SK-N-SH treated with all-trans-retinoic acid at 6 μM for 48 hours (cell line): Measurements from ENCODE around the gene BCHE.

Source experiments
- ATAC-seq: fragments of 200-7000 bp; cut with Tn5 transposase; 3 replicates; pipeline ENCODE4 v1.9.1; 2020; ENCODE audit warnings: mild to moderate bottlenecking, moderate library complexity
- ARNTL ChIP-seq: fragments of 450-650 bp; formaldehyde crosslinking; IDR thresholded peaks from 2 replicates; pipeline ENCODE4 v1.5.0; 2020; ENCODE audit warnings: low read depth, mild to moderate bottlenecking, moderate library complexity, borderline replicate concordance
- BACH2 ChIP-seq: fragments of 250-450 bp; sonication (Bioruptor Pico); IDR thresholded peaks from 2 replicates; pipeline ENCODE4 v1.9.0; 2021; ENCODE audit warnings: mild to moderate bottlenecking, borderline replicate concordance
- CREB5 ChIP-seq: fragments of 250-450 bp; sonication (Bioruptor Pico); IDR thresholded peaks from 2 replicates; pipeline ENCODE4 v1.5.1; 2020; ENCODE audit warnings: low read depth, mild to moderate bottlenecking, moderate library complexity
- CSDC2 ChIP-seq: fragments of 250-450 bp; sonication (Bioruptor Pico); IDR thresholded peaks from 2 replicates; pipeline ENCODE4 v1.5.0; 2020; ENCODE audit warnings: mild to moderate bottlenecking, moderate library complexity
- CSRNP3 ChIP-seq: fragments of 250-450 bp; sonication (Bioruptor Pico); IDR thresholded peaks from 2 replicates; pipeline ENCODE4 v1.5.1; 2021; ENCODE audit warnings: mild to moderate bottlenecking, moderate library complexity
- ESRRG ChIP-seq: fragments of 250-450 bp; sonication (Bioruptor Pico); IDR thresholded peaks from 2 replicates; pipeline ENCODE4 v1.6.1; 2021; ENCODE audit warnings: mild to moderate bottlenecking
- GLIS3 ChIP-seq: fragments of 250-450 bp; sonication (Bioruptor Pico); IDR thresholded peaks from 2 replicates; pipeline ENCODE4 v1.5.0; 2020; ENCODE audit warnings: mild to moderate bottlenecking, moderate library complexity
- ISL1 ChIP-seq: fragments of 250-450 bp; sonication (Bioruptor Pico); IDR thresholded peaks from 2 replicates; pipeline ENCODE4 v2.1.2; 2022; ENCODE audit warnings: mild to moderate bottlenecking, moderate library complexity
- OSR1 ChIP-seq: fragments of 250-450 bp; sonication (Bioruptor Pico); IDR thresholded peaks from 2 replicates; pipeline ENCODE4 v1.8.0; 2022; ENCODE audit warnings: moderate library complexity, mild to moderate bottlenecking, inconsistent platforms
- PATZ1 ChIP-seq: fragments of 250-450 bp; sonication (Bioruptor Pico); IDR thresholded peaks from 2 replicates; pipeline ENCODE4 v1.8.0; 2020; ENCODE audit warnings: mild to moderate bottlenecking, moderate library complexity, borderline replicate concordance
- POU6F1 ChIP-seq: fragments of 250-450 bp; sonication (Bioruptor Pico); IDR thresholded peaks from 2 replicates; pipeline ENCODE4 v1.8.0; 2021; ENCODE audit warnings: low read depth, mild to moderate bottlenecking, moderate library complexity, borderline replicate concordance
- PPARA ChIP-seq: fragments of 250-450 bp; sonication (Bioruptor Pico); IDR thresholded peaks from 2 replicates; pipeline ENCODE4 v1.5.0; 2020; ENCODE audit warnings: mild to moderate bottlenecking, borderline replicate concordance
- RARB ChIP-seq: fragments of 250-450 bp; sonication (Bioruptor Pico); IDR thresholded peaks from 2 replicates; pipeline ENCODE4 v1.8.0; 2021; ENCODE audit warnings: mild to moderate bottlenecking, moderate library complexity
- SNAI2 ChIP-seq: fragments of 250-450 bp; sonication (Bioruptor Pico); IDR thresholded peaks from 2 replicates; pipeline ENCODE4 v1.5.0; 2020; ENCODE audit warnings: mild to moderate bottlenecking, moderate library complexity
- TCF4 ChIP-seq: fragments of 250-450 bp; sonication (Bioruptor Pico); IDR thresholded peaks from 2 replicates; pipeline ENCODE4 v1.8.0; 2021; ENCODE audit warnings: mild to moderate bottlenecking, moderate library complexity, borderline replicate concordance
- TOX ChIP-seq: fragments of 250-450 bp; sonication (Bioruptor Pico); IDR thresholded peaks from 2 replicates; pipeline ENCODE4 v1.8.0; 2021; ENCODE audit warnings: mild to moderate bottlenecking, moderate library complexity, borderline replicate concordance
- TSHZ2 ChIP-seq: fragments of 250-450 bp; sonication (Bioruptor Pico); IDR thresholded peaks from 2 replicates; pipeline ENCODE4 v1.5.0; 2020; ENCODE audit warnings: mild to moderate bottlenecking, moderate library complexity
- ZC3H10 ChIP-seq: fragments of 250-450 bp; sonication (Bioruptor Pico); IDR thresholded peaks from 2 replicates; pipeline ENCODE4 v1.5.1; 2021; ENCODE audit warnings: mild to moderate bottlenecking, moderate library complexity
- ZFP3 ChIP-seq: fragments of 250-450 bp; sonication (Bioruptor Pico); IDR thresholded peaks from 2 replicates; pipeline ENCODE4 v1.5.0; 2020; ENCODE audit warnings: mild to moderate bottlenecking, moderate library complexity
- ZFP30 ChIP-seq: fragments of 450-650 bp; formaldehyde crosslinking; IDR thresholded peaks from 2 replicates; pipeline ENCODE4 v1.5.0; 2022; ENCODE audit warnings: mild to moderate bottlenecking, moderate library complexity
- ZNF565 ChIP-seq: fragments of 450-650 bp; formaldehyde crosslinking; conservative IDR thresholded peaks from 2 replicates; pipeline ENCODE4 v1.5.0; 2020; ENCODE audit warnings: low read depth, mild to moderate bottlenecking, moderate library complexity
- ZNF70 ChIP-seq: fragments of 450-650 bp; formaldehyde crosslinking; IDR thresholded peaks from 2 replicates; pipeline ENCODE4 v1.5.0; 2020; ENCODE audit warnings: mild to moderate bottlenecking, moderate library complexity
- ZNF8 ChIP-seq: fragments of 450-650 bp; formaldehyde crosslinking; IDR thresholded peaks from 2 replicates; pipeline ENCODE4 v1.5.0; 2020; ENCODE audit warnings: mild to moderate bottlenecking, moderate library complexity

BCHE gene

GRCh38 chr3:165778456-165778855 lies 58.8 kb downstream of the BCHE start:
- no peak for TF ChIP-seq POU6F1 (CRISPR knock-in tag)
- no peak for TF ChIP-seq TCF4 (CRISPR knock-in tag)
- TF ChIP-seq TOX (CRISPR knock-in tag): no peak
- TF ChIP-seq ESRRG (CRISPR knock-in tag): no peak
- no peak for TF ChIP-seq RARB (CRISPR knock-in tag)
- TF ChIP-seq ZFP30 (CRISPR knock-in tag): no peak
- no peak for TF ChIP-seq CSRNP3 (CRISPR knock-in tag)
- no peak for TF ChIP-seq ZNF8 (CRISPR knock-in tag)
- TF ChIP-seq PPARA (CRISPR knock-in tag): no peak
- no peak for TF ChIP-seq ZC3H10 (CRISPR knock-in tag)
- no peak for TF ChIP-seq PATZ1
- no peak for TF ChIP-seq SNAI2 (CRISPR knock-in tag)
- no peak for TF ChIP-seq TSHZ2
- no peak for TF ChIP-seq ZNF565 (CRISPR knock-in tag)
- no peak for TF ChIP-seq BACH2 (CRISPR knock-in tag)
- no peak for TF ChIP-seq ARNTL (CRISPR knock-in tag)
- TF ChIP-seq CREB5 (CRISPR knock-in tag): no peak
- TF ChIP-seq ZNF70 (CRISPR knock-in tag): no peak
- no peak for TF ChIP-seq CSDC2 (CRISPR knock-in tag)
- TF ChIP-seq, all 23 proteins: peak for 0
- no peak for ATAC-seq

GRCh38 chr3:165775824-165776223 lies 61.4 kb downstream of the BCHE start:
- TF ChIP-seq ZNF8 (CRISPR knock-in tag) (no peak), OSR1 (CRISPR knock-in tag) (no peak), TCF4 (CRISPR knock-in tag) (no peak), GLIS3 (no peak), TSHZ2 (no peak), ARNTL (CRISPR knock-in tag) (no peak), CSDC2 (CRISPR knock-in tag) (no peak), ZNF70 (CRISPR knock-in tag) (no peak), TOX (CRISPR knock-in tag) (no peak), ZNF565 (CRISPR knock-in tag) (no peak), ISL1 (no peak), ZFP30 (CRISPR knock-in tag) (no peak), POU6F1 (CRISPR knock-in tag) (no peak), RARB (CRISPR knock-in tag) (no peak), CSRNP3 (CRISPR knock-in tag) (no peak), ZFP3 (no peak)
- no peak for ATAC-seq
